ENCODE data around the gene ABHD4.
"Not testable (repeated sequence)": the region's sequence is repeated elsewhere in the genome, so short reads cannot be mapped to it uniquely, and the experiment has no call there.

Gene ABHD4

DNA sequence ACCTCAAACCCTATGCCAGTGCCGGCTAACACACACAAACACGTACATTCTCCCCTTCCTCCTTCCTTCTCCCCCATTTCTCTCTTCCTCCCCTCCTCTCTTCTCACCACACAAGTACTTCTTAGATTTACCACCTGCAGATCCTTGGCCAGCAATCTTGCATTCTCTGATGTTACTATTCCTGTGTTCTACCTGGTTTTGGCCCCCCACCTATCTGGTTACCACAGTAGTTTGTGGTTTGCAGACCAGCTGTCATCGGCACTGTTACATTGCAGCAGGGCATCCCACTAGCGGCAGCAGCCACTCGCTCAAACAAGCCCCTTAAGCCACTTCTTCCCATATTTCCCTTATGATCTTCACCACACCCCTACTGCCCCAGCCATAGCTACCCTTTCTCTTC lies 3.9 kb downstream of the ABHD4 start:
- Histone ChIP-seq H3K36me3 (ENCODE audit: insufficient read depth, low read length) (peaks cover 25% of the 10 kb centered on the region; the same call in 1 of the 2 replicates), H3K27ac (no peak overlapping the region), H3K9me3 (ENCODE audit: low read depth, low read length) (no peaks in the 10 kb centered on the region), H3K9ac (ENCODE audit: insufficient read length) (no peak overlapping the region), H3K4me3 (no peak overlapping the region)
- no peak for DNase-seq (ENCODE audit: low read depth, low spot score)
- TF ChIP-seq EZH2 (IDR thresholded peaks at IDR 0.05), result no peak
- no peak for TF ChIP-seq POLR2AphosphoS5 (IDR thresholded peaks at IDR 0.05; ENCODE audit: borderline replicate concordance, low read depth, low read length)
- no peak for TF ChIP-seq FOXP2 (optimal IDR thresholded peaks at IDR 0.05; ENCODE audit: control extremely low read depth, extremely low read length, insufficient read depth)

DNA sequence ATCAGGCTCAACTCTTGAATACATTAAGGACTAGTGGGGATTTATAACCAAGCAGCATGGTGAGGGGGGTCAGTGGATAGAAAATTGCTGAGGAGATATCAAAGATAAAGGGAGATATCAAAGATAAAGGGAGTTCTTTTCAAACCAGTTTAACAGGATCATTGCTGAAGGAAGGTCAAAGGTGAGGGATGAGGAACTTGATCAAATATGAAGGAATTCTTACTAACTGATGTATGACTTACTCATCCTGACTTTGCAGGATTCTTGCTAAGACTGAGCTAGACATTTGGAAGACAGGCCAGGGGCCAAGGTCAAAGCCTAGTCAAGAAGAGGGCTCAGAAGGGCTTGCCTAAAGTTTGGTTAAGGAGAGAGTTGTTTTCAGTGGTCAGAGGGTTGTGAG lies 4.8 kb downstream of the ABHD4 start:
- Histone ChIP-seq H3K9ac (ENCODE audit: insufficient read length) (no peak overlapping the region), H3K27ac (no peak overlapping the region), H3K36me3 (ENCODE audit: insufficient read depth, low read length) (peaks cover 28% of the 10 kb centered on the region; the same call in 1 of the 2 replicates), H3K9me3 (ENCODE audit: low read depth, low read length) (no peaks in the 10 kb centered on the region), H3K4me3 (no peak overlapping the region)
- DNase-seq (ENCODE audit: low read depth, low spot score), result no peak
- TF ChIP-seq FOXP2 (optimal IDR thresholded peaks at IDR 0.05; ENCODE audit: control extremely low read depth, extremely low read length, insufficient read depth) (no peak), POLR2AphosphoS5 (IDR thresholded peaks at IDR 0.05; ENCODE audit: borderline replicate concordance, low read depth, low read length) (no peak), EZH2 (IDR thresholded peaks at IDR 0.05) (no peak)

DNA sequence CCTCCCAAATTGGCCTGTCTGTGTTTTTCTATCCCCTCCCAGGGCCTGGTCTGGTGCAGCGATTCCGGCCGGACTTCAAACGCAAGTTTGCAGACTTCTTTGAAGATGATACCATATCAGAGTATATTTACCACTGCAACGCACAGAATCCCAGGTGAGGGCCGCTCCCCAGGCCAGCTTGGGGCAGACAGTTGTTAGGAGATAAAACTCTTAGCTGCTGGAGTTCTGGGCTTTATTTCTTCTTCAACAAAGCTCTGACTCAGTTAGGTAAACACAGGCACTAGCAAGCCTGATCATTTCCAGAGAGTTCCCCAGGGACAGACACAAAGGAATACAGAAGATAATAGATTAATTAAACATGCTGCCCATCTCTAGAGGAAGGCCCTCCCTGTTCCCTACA lies 8.3 kb downstream of the ABHD4 start:
- no peak for DNase-seq (ENCODE audit: low read depth, low spot score)
- peaks cover 44% of the 10 kb centered on the region; the same call in 1 of the 2 replicates for H3K36me3 ChIP-seq (ENCODE audit: insufficient read depth, low read length)

DNA sequence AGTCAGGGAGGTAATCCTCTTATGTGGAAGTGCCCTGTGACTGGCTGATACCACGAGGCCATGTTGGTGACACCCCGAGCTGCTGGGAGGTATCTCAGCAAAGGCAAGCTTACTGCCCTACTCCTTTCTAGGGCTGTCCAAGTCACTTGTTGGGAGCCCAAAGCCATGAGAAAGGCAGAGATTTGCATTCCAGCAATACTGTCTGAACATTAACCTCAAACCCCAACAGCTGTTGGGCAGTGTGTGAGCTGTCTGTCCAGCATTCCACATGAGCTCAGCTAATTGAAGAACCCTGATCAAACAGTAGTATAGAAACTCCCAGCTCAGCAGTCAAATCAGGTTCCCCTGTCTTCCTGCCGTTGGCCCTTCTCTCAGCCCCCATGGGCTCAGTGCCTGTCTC lies 9.2 kb downstream of the ABHD4 start:
- TF ChIP-seq POLR2AphosphoS5 (IDR thresholded peaks at IDR 0.05; ENCODE audit: borderline replicate concordance, low read depth, low read length) (no peak), EZH2 (IDR thresholded peaks at IDR 0.05) (no peak), FOXP2 (optimal IDR thresholded peaks at IDR 0.05; ENCODE audit: control extremely low read depth, extremely low read length, insufficient read depth) (no peak)
- peaks cover 39% of the 10 kb centered on the region; the same call in 1 of the 2 replicates for H3K36me3 ChIP-seq (ENCODE audit: insufficient read depth, low read length)
- no peak for DNase-seq (ENCODE audit: low read depth, low spot score)
- no peak overlapping the region for H3K4me3 ChIP-seq
- no peaks in the 10 kb centered on the region for H3K9me3 ChIP-seq (ENCODE audit: low read depth, low read length)
- H3K27ac ChIP-seq, result no peak overlapping the region
- H3K9ac ChIP-seq (ENCODE audit: insufficient read length), result no peak overlapping the region

More for the DNA sequence above, 8.3 kb downstream of the ABHD4 start:
- no peak overlapping the region for H3K27ac ChIP-seq
- no peaks in the 10 kb centered on the region for H3K9me3 ChIP-seq (ENCODE audit: low read depth, low read length)
- TF ChIP-seq FOXP2 (optimal IDR thresholded peaks at IDR 0.05; ENCODE audit: control extremely low read depth, extremely low read length, insufficient read depth), result no peak
- TF ChIP-seq EZH2 (IDR thresholded peaks at IDR 0.05), result no peak
- no peak for TF ChIP-seq POLR2AphosphoS5 (IDR thresholded peaks at IDR 0.05; ENCODE audit: borderline replicate concordance, low read depth, low read length)
- H3K4me3 ChIP-seq, result no peak overlapping the region
- H3K9ac ChIP-seq (ENCODE audit: insufficient read length), result no peak overlapping the region

DNA sequence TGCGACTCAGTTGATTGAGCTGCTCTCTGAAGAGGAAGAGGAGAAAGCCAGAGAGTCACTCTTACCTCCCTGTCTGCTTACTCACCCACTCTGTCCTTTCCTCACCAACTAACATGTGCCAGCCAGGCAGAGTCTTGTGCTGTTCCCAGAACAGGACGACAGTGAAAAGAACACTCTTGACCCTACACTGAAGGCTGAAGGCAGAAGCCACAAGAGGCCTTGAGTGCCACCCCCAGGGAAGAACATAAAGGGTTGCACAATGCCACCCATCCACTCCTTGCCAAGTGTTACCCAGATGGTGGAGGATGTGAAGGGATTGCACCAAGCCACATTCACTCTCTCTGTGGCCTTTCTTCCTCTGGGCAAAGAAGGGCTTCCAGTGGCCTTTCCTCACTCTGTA lies 12.8 kb downstream of the ABHD4 start:
- Histone ChIP-seq H3K36me3 (ENCODE audit: insufficient read depth, low read length) (peaks cover 25% of the 10 kb centered on the region; the same call in 1 of the 2 replicates), H3K4me3 (no peak overlapping the region), H3K9me3 (ENCODE audit: low read depth, low read length) (no peaks in the 10 kb centered on the region), H3K9ac (ENCODE audit: insufficient read length) (no peak overlapping the region), H3K27ac (no peak overlapping the region)
- no peak for TF ChIP-seq POLR2AphosphoS5 (IDR thresholded peaks at IDR 0.05; ENCODE audit: borderline replicate concordance, low read depth, low read length)
- TF ChIP-seq EZH2 (IDR thresholded peaks at IDR 0.05), result no peak
- no peak for TF ChIP-seq FOXP2 (optimal IDR thresholded peaks at IDR 0.05; ENCODE audit: control extremely low read depth, extremely low read length, insufficient read depth)
- DNase-seq (ENCODE audit: low read depth, low spot score), result no peak

DNA sequence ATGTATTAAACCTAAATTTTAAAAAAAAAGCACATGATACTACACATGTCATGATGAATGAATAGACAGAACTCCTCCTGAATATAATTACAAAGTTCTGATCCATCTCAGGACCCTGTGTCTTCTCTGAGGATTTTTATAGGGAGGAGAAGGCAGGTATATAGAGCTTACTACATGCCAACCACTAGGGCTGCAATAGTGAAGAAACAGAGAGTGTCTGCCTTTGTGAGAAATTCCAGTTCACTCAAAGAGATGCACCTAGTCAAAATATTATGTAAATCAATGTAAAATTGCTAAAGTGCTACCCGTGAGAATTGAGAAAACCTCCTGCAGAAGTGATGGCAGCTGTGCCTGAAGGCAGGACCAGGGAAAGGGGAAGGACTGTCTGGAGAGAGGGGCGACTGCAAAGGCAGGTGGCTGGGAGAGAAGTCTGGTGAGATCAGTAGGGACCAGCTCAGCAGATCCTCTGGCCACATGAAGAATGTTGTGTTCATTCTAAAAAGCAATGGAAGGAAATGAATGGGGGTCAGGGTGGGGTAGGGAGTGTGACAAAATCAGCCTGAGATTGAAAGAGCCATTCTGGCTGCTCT lies 15.1 kb downstream of the ABHD4 start:
- Histone ChIP-seq H3K36me3 (ENCODE audit: insufficient read depth, low read length) (peaks cover 16% of the 10 kb centered on the region; the same call in 1 of the 2 replicates), H3K9ac (ENCODE audit: insufficient read length) (peak overlapping the region; percentile 39), H3K4me3 (peak overlapping the region; percentile 67), H3K9me3 (ENCODE audit: low read depth, low read length) (no peaks in the 10 kb centered on the region), H3K27ac (peak overlapping the region; percentile 94)
- DNase-seq (ENCODE audit: low read depth, low spot score), result no peak
- no peak for TF ChIP-seq POLR2AphosphoS5 (IDR thresholded peaks at IDR 0.05; ENCODE audit: borderline replicate concordance, low read depth, low read length)
- TF ChIP-seq EZH2 (IDR thresholded peaks at IDR 0.05), result no peak
- no peak for TF ChIP-seq FOXP2 (optimal IDR thresholded peaks at IDR 0.05; ENCODE audit: control extremely low read depth, extremely low read length, insufficient read depth)

DNA sequence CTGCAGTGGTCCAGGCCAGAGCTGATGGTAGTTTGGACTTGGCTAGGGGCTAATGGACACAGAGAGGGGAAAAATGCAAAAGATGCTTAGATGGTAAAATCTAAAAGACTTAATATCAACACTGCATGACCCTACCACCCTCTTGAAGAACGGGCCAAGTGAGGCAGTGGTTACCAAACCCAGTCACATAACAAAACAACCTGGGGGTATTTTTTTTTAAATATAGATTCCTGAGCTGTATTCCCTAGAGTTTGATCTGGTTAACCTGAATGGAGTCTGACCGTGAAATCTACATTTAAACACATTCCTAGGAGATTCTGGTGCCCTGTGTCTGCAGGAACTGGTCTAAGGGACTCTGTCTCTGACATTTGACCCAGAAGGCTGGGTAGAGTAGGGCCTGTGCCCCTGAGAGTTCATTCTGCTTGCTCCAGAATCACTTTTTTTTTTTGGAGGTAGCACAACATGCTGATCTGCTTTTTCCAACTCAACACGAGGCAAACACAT lies 15.7 kb downstream of the ABHD4 start:
- Histone ChIP-seq H3K4me3 (peak overlapping the region; percentile 67), H3K27ac (peak overlapping the region; percentile 94), H3K9me3 (ENCODE audit: low read depth, low read length) (no peaks in the 10 kb centered on the region), H3K36me3 (ENCODE audit: insufficient read depth, low read length) (peaks cover 16% of the 10 kb centered on the region; the same call in 1 of the 2 replicates), H3K9ac (ENCODE audit: insufficient read length) (peak overlapping the region; percentile 39)
- no peak for DNase-seq (ENCODE audit: low read depth, low spot score)
- TF ChIP-seq EZH2 (IDR thresholded peaks at IDR 0.05), result no peak

DNA sequence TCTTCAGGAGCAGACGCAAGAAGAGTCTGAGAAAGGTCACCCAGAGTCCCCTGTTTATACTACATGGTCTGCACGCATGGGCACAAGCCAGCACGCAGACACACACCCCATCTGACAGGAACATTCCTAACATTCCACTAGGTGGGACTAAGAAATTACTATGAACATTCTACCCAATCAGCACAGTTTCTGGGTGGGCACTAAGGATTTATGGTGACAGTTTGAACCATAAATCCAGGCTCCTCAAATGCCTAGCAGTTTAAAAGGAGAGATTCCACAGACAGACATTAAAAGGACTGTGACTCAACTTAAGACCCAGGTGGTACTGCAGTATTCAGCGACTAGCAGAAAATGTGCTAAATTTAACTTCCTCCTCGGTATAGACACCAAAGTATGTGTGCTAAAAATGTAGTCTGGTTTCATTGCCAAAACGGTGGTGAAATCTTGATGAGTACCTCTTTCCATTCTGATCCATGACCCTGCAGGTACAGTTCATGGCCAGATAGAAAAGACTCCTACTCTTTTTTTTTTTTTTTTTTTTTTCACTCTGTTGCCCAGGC lies 16.2 kb downstream of the ABHD4 start:
- H3K4me3 ChIP-seq, result peak overlapping the region; percentile 67
- H3K36me3 ChIP-seq (ENCODE audit: insufficient read depth, low read length), result peaks cover 16% of the 10 kb centered on the region; the same call in 1 of the 2 replicates
- H3K9me3 ChIP-seq (ENCODE audit: low read depth, low read length), result no peaks in the 10 kb centered on the region
- TF ChIP-seq EZH2 (IDR thresholded peaks at IDR 0.05), result no peak
- peak; percentile 76 for DNase-seq (ENCODE audit: low read depth, low spot score)
- peak overlapping the region; percentile 94 for H3K27ac ChIP-seq
- peak overlapping the region; percentile 39 for H3K9ac ChIP-seq (ENCODE audit: insufficient read length)

DNA sequence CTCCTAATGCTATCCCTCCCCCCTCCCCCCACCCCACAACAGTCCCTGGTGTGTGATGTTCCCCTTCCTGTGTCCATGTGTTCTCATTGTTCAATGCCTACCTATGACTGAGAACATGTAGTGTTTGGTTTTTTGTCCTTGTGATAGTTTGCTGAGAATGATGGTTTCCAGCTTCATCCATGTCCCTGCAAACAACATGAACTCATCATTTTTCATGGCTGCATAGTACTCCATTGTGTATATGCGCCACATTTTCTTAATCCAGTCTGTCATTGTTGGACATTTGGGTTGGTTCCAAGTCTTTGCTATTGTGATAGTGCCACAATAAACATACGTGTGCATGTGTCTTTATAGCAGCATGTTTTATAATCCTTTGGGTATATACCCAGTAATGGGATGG lies 17.7 kb downstream of the ABHD4 start:
- not testable (repeated sequence) for H3K36me3 ChIP-seq (ENCODE audit: insufficient read depth, low read length); H3K9me3 ChIP-seq (ENCODE audit: low read depth, low read length); H3K4me3 ChIP-seq; H3K27ac ChIP-seq; H3K9ac ChIP-seq (ENCODE audit: insufficient read length); DNase-seq (ENCODE audit: low read depth, low spot score)
